Measurements from ENCODE around the gene MLN. TPM values are rescaled to one million over a fixed set of nuclear protein-coding genes. Genes with fewer than 3 reads are reported as not detected.

Gene MLN
- total RNA-seq, 2 experiments from 2014 or later: not detected

GRCh38 chr6:33754222-33754621 is 49.6 kb downstream of the MLN start:
- H3K27me3 Mint-ChIP-seq: peaks cover 5% of the 10 kb centered on the region
- no peak overlapping the region for H3K4me3 Mint-ChIP-seq
- H3K36me3 Mint-ChIP-seq: no peaks in the 10 kb centered on the region
- no peak for ATAC-seq
- no peak for DNase-seq
- CTCF ChIA-PET: interaction anchor here (1.3 to 2.0 kb wide), 2 partner anchors 10 to 17 kb away, joined by 4 to 6 read pairs; no protein-coding TSS in a partner anchor
- no peaks in the 10 kb centered on the region for H3K4me1 Mint-ChIP-seq
- no peak overlapping the region for H3K27ac Mint-ChIP-seq
- no peaks in the 10 kb centered on the region for H3K9me3 Mint-ChIP-seq (ENCODE audit: low read depth)

- Mint-ChIP-seq H3K27me3 (peaks cover 4% of the 10 kb centered on the region), H3K27ac (no peak overlapping the region), H3K9me3 (ENCODE audit: low read depth) (no peaks in the 10 kb centered on the region), H3K36me3 (no peaks in the 10 kb centered on the region), H3K4me1 (no peaks in the 10 kb centered on the region), H3K4me3 (no peak overlapping the region)
- DNase-seq: no peak
- ATAC-seq: no peak
- CTCF ChIA-PET: no interaction called here
Observed at GRCh38 chr6:33752646-33753015, 51.2 kb downstream of the MLN start.

- peaks cover 4% of the 10 kb centered on the region for H3K27me3 Mint-ChIP-seq
- ATAC-seq (no peak), DNase-seq (no peak)
- H3K36me3 Mint-ChIP-seq: no peaks in the 10 kb centered on the region
- no peaks in the 10 kb centered on the region for H3K9me3 Mint-ChIP-seq (ENCODE audit: low read depth)
- H3K4me3 Mint-ChIP-seq: no peak overlapping the region
- H3K4me1 Mint-ChIP-seq: no peaks in the 10 kb centered on the region
- no peak overlapping the region for H3K27ac Mint-ChIP-seq
- CTCF ChIA-PET: interaction anchor here (1.0 kb wide), 1 partner anchor 19 kb away, joined by 3 read pairs; no protein-coding TSS in a partner anchor
Observed at GRCh38 chr6:33751771-33752645, 51.8 kb downstream of the MLN start.

- no peak overlapping the region for H3K4me3 Mint-ChIP-seq
- no peaks in the 10 kb centered on the region for H3K36me3 Mint-ChIP-seq
- H3K4me1 Mint-ChIP-seq: no peaks in the 10 kb centered on the region
- H3K27ac Mint-ChIP-seq: no peak overlapping the region
- DNase-seq (no peak), ATAC-seq (no peak)
- H3K27me3 Mint-ChIP-seq: no peaks in the 10 kb centered on the region
- CTCF ChIA-PET: interaction anchor here (1.0 to 1.8 kb wide), 4 partner anchors 12 to 39 kb away, joined by 3 to 9 read pairs (median 4); partner anchors contain the start of gene UQCC2
- no peaks in the 10 kb centered on the region for H3K9me3 Mint-ChIP-seq (ENCODE audit: low read depth)
Observed at GRCh38 chr6:33750244-33750991, 53.4 kb downstream of the MLN start.

- H3K9me3 Mint-ChIP-seq (ENCODE audit: low read depth): no peaks in the 10 kb centered on the region
- no peaks in the 10 kb centered on the region for H3K4me1 Mint-ChIP-seq
- no peaks in the 10 kb centered on the region for H3K36me3 Mint-ChIP-seq
- H3K27ac Mint-ChIP-seq: no peak overlapping the region
- ATAC-seq (no peak), DNase-seq (no peak)
- CTCF ChIA-PET: interaction anchor here (1.0 to 1.8 kb wide), 4 partner anchors 13 to 38 kb away, joined by 3 to 9 read pairs (median 4); partner anchors contain the start of gene UQCC2
- H3K27me3 Mint-ChIP-seq: peaks cover under 1% of the 10 kb centered on the region
- H3K4me3 Mint-ChIP-seq: no peak overlapping the region
Observed at GRCh38 chr6:33749401-33749800, 54.4 kb downstream of the MLN start.

GRCh38 chr6:33748841-33749240 is 55.0 kb downstream of the MLN start:
- Mint-ChIP-seq H3K36me3 (no peaks in the 10 kb centered on the region), H3K27ac (no peak overlapping the region), H3K27me3 (peaks cover 6% of the 10 kb centered on the region), H3K9me3 (ENCODE audit: low read depth) (no peaks in the 10 kb centered on the region), H3K4me1 (no peaks in the 10 kb centered on the region), H3K4me3 (no peak overlapping the region)
- DNase-seq: no peak
- ATAC-seq: no peak
- CTCF ChIA-PET: interaction anchor here (0.7 to 1.8 kb wide), 2 partner anchors 14 to 127 kb away, joined by 4 to 5 read pairs; no protein-coding TSS in a partner anchor

GRCh38 chr6:33747823-33748222 is 56.0 kb downstream of the MLN start:
- H3K4me1 Mint-ChIP-seq: no peaks in the 10 kb centered on the region
- no peaks in the 10 kb centered on the region for H3K36me3 Mint-ChIP-seq
- no peak overlapping the region for H3K27ac Mint-ChIP-seq
- CTCF ChIA-PET: interaction anchor here (1.1 kb wide), 1 partner anchor 37 kb away, joined by 4 read pairs; the partner anchor contains the start of gene UQCC2
- H3K9me3 Mint-ChIP-seq (ENCODE audit: low read depth): no peaks in the 10 kb centered on the region
- peaks cover 15% of the 10 kb centered on the region for H3K27me3 Mint-ChIP-seq
- ATAC-seq: no peak
- H3K4me3 Mint-ChIP-seq: no peak overlapping the region
- no peak for DNase-seq

- ATAC-seq (no peak), DNase-seq (no peak)
- CTCF ChIA-PET: interaction anchor here (0.8 to 4.4 kb wide), 3 partner anchors 14 to 282 kb away, joined by 3 to 28 read pairs (median 4); partner anchors contain the start of gene UQCC2
- Mint-ChIP-seq H3K4me3 (no peak within 1 kb of the TSS), H3K4me1 (no peaks in the 10 kb centered on the region), H3K27ac (no peak within 1 kb of the TSS), H3K36me3 (no peaks in the 10 kb centered on the region), H3K9me3 (ENCODE audit: low read depth) (no peaks in the 10 kb centered on the region), H3K27me3 (peaks cover 18% of the 10 kb centered on the region)
Observed at GRCh38 chr6:33746651-33747100, 57.1 kb downstream of the MLN start, which contains the start of gene IP6K3. TSS of gene IP6K3 (minus strand) at chr6:33746905. CDS start at chr6:33735476, 11,429 bp downstream.

GRCh38 chr6:33746036-33746600 is 57.7 kb downstream of the MLN start:
- CTCF ChIA-PET: interaction anchor here (0.8 to 4.4 kb wide), 7 partner anchors 15 to 290 kb away, joined by 3 to 28 read pairs (median 5); partner anchors contain the start of gene UQCC2
- Mint-ChIP-seq H3K27me3 (peaks cover 18% of the 10 kb centered on the region), H3K4me1 (no peaks in the 10 kb centered on the region), H3K4me3 (no peak overlapping the region), H3K36me3 (no peaks in the 10 kb centered on the region), H3K9me3 (ENCODE audit: low read depth) (no peaks in the 10 kb centered on the region), H3K27ac (no peak overlapping the region)
- DNase-seq: no peak
- ATAC-seq: no peak

- Mint-ChIP-seq H3K9me3 (ENCODE audit: low read depth) (no peaks in the 10 kb centered on the region), H3K4me3 (no peak overlapping the region), H3K27me3 (peaks cover 18% of the 10 kb centered on the region), H3K27ac (no peak overlapping the region), H3K4me1 (no peaks in the 10 kb centered on the region), H3K36me3 (no peaks in the 10 kb centered on the region)
- no peak for ATAC-seq
- DNase-seq: no peak
- CTCF ChIA-PET: interaction anchor here (0.9 to 4.4 kb wide), 10 partner anchors 12 to 411 kb away, joined by 3 to 28 read pairs (median 5); partner anchors contain the start of gene UQCC2
Observed at GRCh38 chr6:33745548-33745947, 58.3 kb downstream of the MLN start.

GRCh38 chr6:33744895-33745546 is 58.8 kb downstream of the MLN start:
- Mint-ChIP-seq H3K9me3 (ENCODE audit: low read depth) (no peaks in the 10 kb centered on the region), H3K36me3 (no peaks in the 10 kb centered on the region), H3K27ac (no peak overlapping the region), H3K27me3 (peaks cover 18% of the 10 kb centered on the region), H3K4me1 (no peaks in the 10 kb centered on the region), H3K4me3 (no peak overlapping the region)
- CTCF ChIA-PET: interaction anchor here (0.6 to 4.4 kb wide), 22 partner anchors 10 to 413 kb away, joined by 3 to 28 read pairs (median 6); partner anchors contain the start of gene UQCC2
- no peak for DNase-seq
- no peak for ATAC-seq

Measured in activated CD8-positive, alpha-beta memory T cell treated with anti-CD3 and anti-CD28 coated beads, Interleukin-2, amount 10 ng/mL, durations not matched to agents 7 days and 5 days (primary cell).